IMR-90 (cell line): ENCODE measurements around the gene POU2AF2.

Source experiments
- CEBPB ChIP-seq: IDR thresholded peaks from 2 replicates; pipeline ENCODE4 v1.6.1; 2012; ENCODE audit warnings: low read depth, low read length, improper control_type of control experiment
- CTCF ChIP-seq: conservative IDR thresholded peaks from 2 replicates; pipeline ENCODE4 v1.5.1; 2012; ENCODE audit warnings: mild to moderate bottlenecking, low read depth, low read length, improper control_type of control experiment
- ELK1 ChIP-seq: fragments of 150-350 bp; IDR thresholded peaks from 2 replicates; pipeline ENCODE4 v1.6.1; 2016; ENCODE audit warnings: low read depth, mild to moderate bottlenecking, low read length, moderate library complexity, borderline replicate concordance
- FOS ChIP-seq: fragments of 150-350 bp; IDR thresholded peaks from 2 replicates; pipeline ENCODE4 v1.6.1; 2016; ENCODE audit warnings: low read depth, low read length
- MAFK ChIP-seq: IDR thresholded peaks from 2 replicates; pipeline ENCODE4 v1.6.1; 2012; ENCODE audit warnings: low read depth, low read length, improper control_type of control experiment
- MAZ ChIP-seq: IDR thresholded peaks from 2 replicates; pipeline ENCODE4 v1.6.1; 2012; ENCODE audit warnings: low read depth, mild to moderate bottlenecking, low read length, improper control_type of control experiment, moderate library complexity, borderline replicate concordance
- MXI1 ChIP-seq: IDR thresholded peaks from 2 replicates; pipeline ENCODE4 v1.6.1; 2012; ENCODE audit warnings: low read depth, mild to moderate bottlenecking, low read length, moderate library complexity, borderline replicate concordance
- NFE2L2 ChIP-seq: fragments of 150-350 bp; IDR thresholded peaks from 2 replicates; pipeline ENCODE4 v1.6.1; 2016; ENCODE audit warnings: low read depth, mild to moderate bottlenecking, low read length
- POLR2A ChIP-seq: IDR thresholded peaks from 2 replicates; pipeline ENCODE4 v1.6.1; 2012; ENCODE audit warnings: mild to moderate bottlenecking, low read depth, low read length
- RAD21 ChIP-seq: IDR thresholded peaks from 2 replicates; pipeline ENCODE4 v1.6.1; 2012; ENCODE audit warnings: low read length, improper control_type of control experiment
- RCOR1 ChIP-seq: IDR thresholded peaks from 2 replicates; pipeline ENCODE4 v1.6.1; 2012; ENCODE audit warnings: mild to moderate bottlenecking, low read length, improper control_type of control experiment; ENCODE audit not compliant: insufficient replicate concordance
- RFX5 ChIP-seq: IDR thresholded peaks from 2 replicates; pipeline ENCODE4 v1.8.0; 2012; ENCODE audit warnings: low read depth, mild to moderate bottlenecking, low read length, moderate library complexity
- SMC3 ChIP-seq: fragments of 150-350 bp; IDR thresholded peaks from 2 replicates; pipeline ENCODE4 v1.6.1; 2016; ENCODE audit warnings: low read depth, mild to moderate bottlenecking, antibody characterized with exemption, low read length, moderate library complexity
- USF2 ChIP-seq: fragments of 150-350 bp; IDR thresholded peaks from 2 replicates; pipeline ENCODE4 v1.6.1; 2017; ENCODE audit warnings: mild to moderate bottlenecking, antibody characterized with exemption, low read length, low read depth

- TF ChIP-seq FOS (no peak), CTCF (no peak), RAD21 (no peak), CEBPB (no peak), SMC3 (no peak), MAFK (no peak), POLR2A (no peak), MXI1 (no peak), RCOR1 (no peak), ELK1 (no peak), RFX5 (no peak), USF2 (no peak), NFE2L2 (no peak), MAZ (no peak)
Observed at GRCh38 chr11:111259896-111260295, 14.4 kb downstream of the POU2AF2 start.
